Raji (cell line): ENCODE results near the gene DNAJC4.

ENCODE experiments used
- POLR2A ChIP-seq: IDR thresholded peaks from 2 replicates; pipeline ENCODE4 v1.6.1; 2011; ENCODE audit warnings: low read depth, low read length, control low read depth; ENCODE audit not compliant: insufficient read depth

Gene DNAJC4

GRCh38 chr11:64283092-64283491 is 52.7 kb downstream of the DNAJC4 start:
- TF ChIP-seq POLR2A: no peak
